Psoas muscle (tissue), 8 donors: ENCODE data around the gene PTPRCAP. TPM values are rescaled to one million over a fixed set of nuclear protein-coding genes. Genes with fewer than 3 reads are reported as not detected.

Experiments
- ATAC-seq, 4 donors: fragments of 200-7000 bp; cut with Tn5 transposase; one replicate each; pipeline ENCODE4 v1.9.1; 2020; ENCODE audit warnings: moderate library complexity in 3 of 4, mild to moderate bottlenecking in 2 of 4
- DNase-seq, 2 donors: peaks; one replicate each; pipeline ENCODE4 v3.0.0-alpha.2; 2020
- H3K27ac ChIP-seq: fragments of 200-600 bp; one replicate; pipeline ENCODE4 v1.8.0; 2022
- H3K27me3 ChIP-seq, 3 donors: fragments of 200-600 bp in 1 of 3; one replicate each; pipeline versions ENCODE4 v1.6.1 to v1.8.0; 2013 to 2022; ENCODE audit warnings: low read length in 2 of 3, mild to moderate bottlenecking in 2 of 3, moderate library complexity in 1 of 3; ENCODE audit not compliant: insufficient read depth in 3 of 3
- H3K36me3 ChIP-seq, 2 donors: fragments of 200-600 bp in 1 of 2; one replicate each; pipeline versions ENCODE4 v1.6.1 to v1.8.0; 2013 to 2022; ENCODE audit warnings: low read depth in 1 of 2, mild to moderate bottlenecking in 1 of 2, moderate library complexity in 1 of 2; ENCODE audit not compliant: insufficient read depth in 1 of 2
- H3K4me1 ChIP-seq: fragments of 200-600 bp; one replicate; pipeline ENCODE4 v1.8.0; 2022
- H3K4me3 ChIP-seq: fragments of 200-600 bp; one replicate; pipeline ENCODE4 v1.8.0; 2022; ENCODE audit warnings: mild to moderate bottlenecking
- H3K9me3 ChIP-seq: fragments of 200-600 bp; one replicate; pipeline ENCODE4 v1.8.0; 2022
- WGBS, 3 donors: extraction: QIAGEN DNeasy Blood & Tissue Kit; methylation state at CpG; one replicate each; pipeline versions ENCODE4 v1.1.6 to v1.1.7; 2013; 5-methylcytosine and 5-hydroxymethylcytosine counted together
- intact Hi-C, 2 donors: fragments of 100-400 bp; cut with DNase I; formaldehyde crosslinking; loops; one replicate each; pipeline versions ENCODE4 v1.11.0 to v1.14.2; 2022
- polyA plus RNA-seq, 3 donors: library from polyadenylated mRNA; stranded (reverse); fragments of 200-250 nt; gene quantifications; one replicate each; pipeline ENCODE4 v1.2.3, GENCODE V29; 2013
- total RNA-seq, 4 donors: library from RNA; stranded (reverse); fragmentation: NEBNext Ultra II Directional in 2 of 4; extraction: Animal tissue kit (Norgen Biotek cat#: 25700) in 2 of 4; gene quantifications; one replicate each; pipeline versions ENCODE4 v1.2.1 to v1.2.4, GENCODE V29; 2021 to 2023
- TF ChIP-seq, protein P1 (sequence below): fragments of 200-600 bp; IDR thresholded peaks from one replicate; pipeline ENCODE4 v1.8.0; 2022; ENCODE audit warnings: antibody characterized with exemption
- donor health status: healthy with polysubstance abuse.
- donor health status: DM: no; HTN: no; CAD: no; lungs with moderate emphysema.
- donor health status: Bipolar disorder and iron deficiency.
- donor health status: healthy.
- donor health status: DM: yes; HTN: yes; CAD: no.
- donor health status: DM: no; HTN: no; CAD: no.
- donor health status: DM: no; HTN: no; CAD: no.
- donor health status: DM: yes; HTN: yes; CAD: no.

PTPRCAP gene
- total and polyA plus RNA-seq, 7 donors: 0.25 to 1.4 (median 1.0) TPM

DNA sequence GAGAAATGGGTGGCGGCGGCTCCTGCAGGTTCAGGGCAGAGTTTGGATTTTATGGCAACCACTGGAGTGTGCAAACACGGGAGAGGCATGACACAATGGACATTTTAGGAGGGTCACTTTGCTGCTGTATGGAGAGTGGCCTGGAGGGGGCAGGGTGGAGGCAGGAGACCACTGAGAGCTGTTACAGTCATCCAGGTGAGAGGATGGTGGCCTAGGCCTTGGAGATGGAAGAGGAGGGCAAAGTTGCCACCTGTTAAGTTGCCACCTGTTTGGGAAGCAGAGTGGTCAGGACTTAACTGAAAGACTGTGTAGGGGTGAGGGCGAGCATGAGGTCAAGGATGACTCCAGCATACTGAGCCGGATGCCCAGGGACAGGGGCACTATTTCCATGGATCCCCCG, 48.0 kb downstream of the PTPRCAP start:
- WGBS, 3 donors: 62 to 72% (median 64%) methylated on average over 6 of the region's 6 CpGs
- no peak for DNase-seq
- H3K27ac ChIP-seq: no peak overlapping the region
- intact Hi-C loops: loop anchor here in 1 of 2 donors (10.0 kb wide), 1 partner anchor 125 kb away; the partner anchor contains the start of gene GRK2
- H3K27me3 ChIP-seq: no peaks in the 10 kb centered on the region
- H3K4me3 ChIP-seq: no peak overlapping the region
- H3K4me1 ChIP-seq: peaks cover 12% of the 10 kb centered on the region
- TF ChIP-seq, protein P1, sequence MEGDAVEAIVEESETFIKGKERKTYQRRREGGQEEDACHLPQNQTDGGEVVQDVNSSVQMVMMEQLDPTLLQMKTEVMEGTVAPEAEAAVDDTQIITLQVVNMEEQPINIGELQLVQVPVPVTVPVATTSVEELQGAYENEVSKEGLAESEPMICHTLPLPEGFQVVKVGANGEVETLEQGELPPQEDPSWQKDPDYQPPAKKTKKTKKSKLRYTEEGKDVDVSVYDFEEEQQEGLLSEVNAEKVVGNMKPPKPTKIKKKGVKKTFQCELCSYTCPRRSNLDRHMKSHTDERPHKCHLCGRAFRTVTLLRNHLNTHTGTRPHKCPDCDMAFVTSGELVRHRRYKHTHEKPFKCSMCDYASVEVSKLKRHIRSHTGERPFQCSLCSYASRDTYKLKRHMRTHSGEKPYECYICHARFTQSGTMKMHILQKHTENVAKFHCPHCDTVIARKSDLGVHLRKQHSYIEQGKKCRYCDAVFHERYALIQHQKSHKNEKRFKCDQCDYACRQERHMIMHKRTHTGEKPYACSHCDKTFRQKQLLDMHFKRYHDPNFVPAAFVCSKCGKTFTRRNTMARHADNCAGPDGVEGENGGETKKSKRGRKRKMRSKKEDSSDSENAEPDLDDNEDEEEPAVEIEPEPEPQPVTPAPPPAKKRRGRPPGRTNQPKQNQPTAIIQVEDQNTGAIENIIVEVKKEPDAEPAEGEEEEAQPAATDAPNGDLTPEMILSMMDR: peak; percentile 42
- peaks cover 0 to 6% of the 10 kb centered on the region in 2 donors for H3K36me3 ChIP-seq
- ATAC-seq: peak in 2 of 4 donors; percentile 30 to 41
- no peaks in the 10 kb centered on the region for H3K9me3 ChIP-seq

DNA sequence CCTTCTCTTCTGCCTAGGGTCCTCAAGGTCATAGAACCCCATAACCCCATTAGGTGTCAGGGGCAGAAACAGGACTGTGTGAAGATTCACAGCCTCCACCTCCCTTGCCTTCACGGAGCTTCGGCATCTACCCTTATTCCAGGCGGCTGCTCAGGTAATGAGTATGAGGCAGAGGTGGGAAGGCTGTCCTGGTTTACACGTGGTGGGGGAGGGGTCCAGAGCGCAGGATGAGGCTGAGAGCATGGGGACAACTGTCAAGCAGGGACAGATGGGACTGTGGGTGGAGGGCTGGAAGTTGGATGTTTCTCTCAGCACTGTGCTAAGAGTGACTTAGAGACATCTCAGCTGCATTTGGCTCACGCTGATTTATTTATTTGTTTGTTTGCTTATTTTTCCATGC, 50.0 kb downstream of the PTPRCAP start:
- TF ChIP-seq, protein P1: no peak
- intact Hi-C loops: loop anchor here in 1 of 2 donors (10.0 kb wide), 1 partner anchor 123 kb away; the partner anchor contains the start of gene GRK2

DNA sequence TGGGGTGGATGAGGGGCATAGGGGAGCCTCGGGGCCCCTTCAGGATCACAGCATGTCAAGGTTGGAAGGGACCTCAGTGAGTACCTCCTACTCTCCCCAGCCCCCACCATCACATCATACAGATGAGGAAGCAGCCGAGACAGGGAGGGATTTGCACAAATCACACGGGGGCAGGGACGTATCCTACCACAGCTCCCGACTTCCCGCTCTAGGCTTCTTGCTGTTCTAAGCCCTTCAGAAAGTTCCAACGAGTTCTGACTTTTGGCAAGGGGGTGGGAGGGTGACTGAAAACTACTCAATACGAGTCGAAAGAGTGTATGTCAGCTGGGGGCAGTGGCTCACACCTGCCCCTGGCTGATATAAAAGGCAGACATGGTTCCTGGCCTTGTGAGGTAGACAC, 50.4 kb downstream of the PTPRCAP start:
- H3K4me1 ChIP-seq: peaks cover 9% of the 10 kb centered on the region
- ATAC-seq (no peak), DNase-seq (no peak)
- no peaks in the 10 kb centered on the region for H3K36me3 ChIP-seq
- 18 to 21% (median 19%) methylated on average over 9 of the region's 9 CpGs for WGBS, 3 donors
- TF ChIP-seq, protein P1: no peak
- intact Hi-C loops: loop anchor here in 1 of 2 donors (10.0 kb wide), 1 partner anchor 122 kb away; the partner anchor contains the start of gene GRK2
- H3K4me3 ChIP-seq: no peak overlapping the region
- no peaks in the 10 kb centered on the region for H3K27me3 ChIP-seq
- no peaks in the 10 kb centered on the region for H3K9me3 ChIP-seq
- no peak overlapping the region for H3K27ac ChIP-seq

More for the DNA sequence above, 50.0 kb downstream of the PTPRCAP start:
- Histone ChIP-seq H3K4me3 (no peak overlapping the region), H3K36me3 (no peaks in the 10 kb centered on the region), H3K9me3 (no peaks in the 10 kb centered on the region), H3K27me3 (no peaks in the 10 kb centered on the region), H3K4me1 (peaks cover 11% of the 10 kb centered on the region), H3K27ac (no peak overlapping the region)
- DNase-seq (no peak), ATAC-seq (no peak)
- 45 to 49% (median 46%) methylated on average over 6 of the region's 6 CpGs for WGBS, 3 donors

Other genes starting within 250 kb of the PTPRCAP start
- gene GRK2, start 171.2 kb downstream of the PTPRCAP start, total RNA-seq: 10 to 100 TPM; 41.7 to 46.8 (median 46.1) TPM
- gene GRK2, start 171.2 kb downstream of the PTPRCAP start, polyA plus RNA-seq: 10 to 100 TPM; 37.3 to 56.8 (median 46.2) TPM
- 1 to 10 TPM; 4.1 to 8.6 (median 7.8) TPM for gene ANKRD13D, start 148.4 kb downstream of the PTPRCAP start, total RNA-seq
- gene ANKRD13D, start 148.4 kb downstream of the PTPRCAP start, polyA plus RNA-seq: 1 to 10 TPM; 4.6 to 7.0 (median 5.9) TPM
- gene SSH3, start 134.2 kb downstream of the PTPRCAP start, total RNA-seq: 10 to 100 TPM in 1 of 4 donors, 1 to 10 TPM in 3; 3.7 to 10.1 (median 6.9) TPM
- 1 to 10 TPM; 3.0 to 5.0 (median 4.2) TPM for gene SSH3, start 134.2 kb downstream of the PTPRCAP start, polyA plus RNA-seq
- gene POLD4, start 84.1 kb downstream of the PTPRCAP start, total RNA-seq: 10 to 100 TPM; 31.8 to 89.8 (median 56.1) TPM
- 10 to 100 TPM; 72.6 to 74.9 (median 73.3) TPM for gene POLD4, start 84.1 kb downstream of the PTPRCAP start, polyA plus RNA-seq
- gene CLCF1, start 64.1 kb downstream of the PTPRCAP start, total RNA-seq: 1 to 10 TPM in 1 of 4 donors, under 1 TPM in 3; 0.44 to 1.5 (median 0.82) TPM
- gene CLCF1, start 64.1 kb downstream of the PTPRCAP start, polyA plus RNA-seq: 1 to 10 TPM in 1 of 3 donors, under 1 TPM in 2; 0.47 to 6.5 (median 0.62) TPM
- 1 to 10 TPM; 1.8 to 6.7 (median 5.8) TPM for gene RAD9A, start 45.7 kb downstream of the PTPRCAP start, total RNA-seq
- gene RAD9A, start 45.7 kb downstream of the PTPRCAP start, polyA plus RNA-seq: 10 to 100 TPM in 2 of 3 donors, 1 to 10 TPM in 1; 7.1 to 12.3 (median 10.1) TPM
- gene PPP1CA, start 35.8 kb downstream of the PTPRCAP start, total RNA-seq: 100 to 1,000 TPM in 1 of 4 donors, 10 to 100 TPM in 3; 72.6 to 113 (median 86.6) TPM
- gene PPP1CA, start 35.8 kb downstream of the PTPRCAP start, polyA plus RNA-seq: 100 to 1,000 TPM; 108 to 191 (median 147) TPM
- gene TBC1D10C, start 33.6 kb downstream of the PTPRCAP start, total RNA-seq: 1 to 10 TPM in 3 of 4 donors, under 1 TPM in 1; 0.65 to 1.6 (median 1.2) TPM
- under 1 TPM; 0.25 to 0.52 (median 0.34) TPM for gene TBC1D10C, start 33.6 kb downstream of the PTPRCAP start, polyA plus RNA-seq
- gene CARNS1, start 22.0 kb downstream of the PTPRCAP start, total RNA-seq: 10 to 100 TPM in 2 of 4 donors, 1 to 10 TPM in 2; 7.0 to 27.5 (median 10.0) TPM
- gene CARNS1, start 22.0 kb downstream of the PTPRCAP start, polyA plus RNA-seq: 1 to 10 TPM; 2.1 to 5.9 (median 4.2) TPM
- 10 to 100 TPM; 23.1 to 34.3 (median 26.8) TPM for gene RPS6KB2, start 9.2 kb downstream of the PTPRCAP start, total RNA-seq
- 10 to 100 TPM; 25.6 to 64.6 (median 33.1) TPM for gene RPS6KB2, start 9.2 kb downstream of the PTPRCAP start, polyA plus RNA-seq
- gene CORO1B, start 5.8 kb upstream of the PTPRCAP start, total RNA-seq: 10 to 100 TPM in 3 of 4 donors, 1 to 10 TPM in 1; 8.7 to 13.1 (median 11.5) TPM
- 10 to 100 TPM; 10.6 to 18.1 (median 16.7) TPM for gene CORO1B, start 5.8 kb upstream of the PTPRCAP start, polyA plus RNA-seq
- under 1 TPM in 1 of 4 donors, not detected in 3; 0.19 TPM for gene GPR152, start 15.0 kb upstream of the PTPRCAP start, total RNA-seq
- not detected for gene GPR152, start 15.0 kb upstream of the PTPRCAP start, polyA plus RNA-seq
- gene CABP4, start 17.7 kb upstream of the PTPRCAP start, total RNA-seq: 1 to 10 TPM in 3 of 4 donors, under 1 TPM in 1; 0.93 to 1.9 (median 1.5) TPM
- gene CABP4, start 17.7 kb upstream of the PTPRCAP start, polyA plus RNA-seq: under 1 TPM; 0.35 to 0.89 (median 0.61) TPM
- gene TMEM134, start 31.6 kb upstream of the PTPRCAP start, total RNA-seq: 10 to 100 TPM; 57.1 to 83.2 (median 66.2) TPM
- 100 to 1,000 TPM in 1 of 3 donors, 10 to 100 TPM in 2; 81.7 to 121 (median 87.8) TPM for gene TMEM134, start 31.6 kb upstream of the PTPRCAP start, polyA plus RNA-seq
- 10 to 100 TPM; 25.3 to 42.7 (median 29.9) TPM for gene AIP, start 45.3 kb upstream of the PTPRCAP start, total RNA-seq
- 10 to 100 TPM; 57.4 to 71.5 (median 57.7) TPM for gene AIP, start 45.3 kb upstream of the PTPRCAP start, polyA plus RNA-seq
- gene PITPNM1, start 67.7 kb upstream of the PTPRCAP start, total RNA-seq: 10 to 100 TPM in 2 of 4 donors, 1 to 10 TPM in 2; 6.7 to 16.1 (median 9.6) TPM
- 10 to 100 TPM in 1 of 3 donors, 1 to 10 TPM in 2; 2.3 to 11.3 (median 5.1) TPM for gene PITPNM1, start 67.7 kb upstream of the PTPRCAP start, polyA plus RNA-seq
- gene CDK2AP2, start 70.5 kb upstream of the PTPRCAP start, total RNA-seq: 10 to 100 TPM; 16.3 to 18.5 (median 18.1) TPM
- 10 to 100 TPM; 31.9 to 72.3 (median 48.0) TPM for gene CDK2AP2, start 70.5 kb upstream of the PTPRCAP start, polyA plus RNA-seq
- not detected for gene CABP2, start 85.8 kb upstream of the PTPRCAP start, total RNA-seq
- not detected for gene CABP2, start 85.8 kb upstream of the PTPRCAP start, polyA plus RNA-seq
- gene GSTP1, start 146.1 kb upstream of the PTPRCAP start, total RNA-seq: 100 to 1,000 TPM; 224 to 364 (median 274) TPM
- 100 to 1,000 TPM; 279 to 410 (median 383) TPM for gene GSTP1, start 146.1 kb upstream of the PTPRCAP start, polyA plus RNA-seq
- 100 to 1,000 TPM; 250 to 413 (median 364) TPM for gene NDUFV1, start 169.3 kb upstream of the PTPRCAP start, total RNA-seq
- 100 to 1,000 TPM; 248 to 340 (median 287) TPM for gene NDUFV1, start 169.3 kb upstream of the PTPRCAP start, polyA plus RNA-seq
- gene NUDT8, start 192.3 kb upstream of the PTPRCAP start, total RNA-seq: 10 to 100 TPM; 19.0 to 37.0 (median 31.8) TPM
- gene NUDT8, start 192.3 kb upstream of the PTPRCAP start, polyA plus RNA-seq: 10 to 100 TPM; 28.5 to 52.2 (median 48.9) TPM
- not detected for gene TBX10, start 202.1 kb upstream of the PTPRCAP start, total RNA-seq
- gene TBX10, start 202.1 kb upstream of the PTPRCAP start, polyA plus RNA-seq: under 1 TPM in 1 of 3 donors, not detected in 2; 0.01 TPM
- gene ACY3, start 213.0 kb upstream of the PTPRCAP start, total RNA-seq: not detected
- under 1 TPM in 1 of 3 donors, not detected in 2; 0.04 TPM for gene ACY3, start 213.0 kb upstream of the PTPRCAP start, polyA plus RNA-seq
- gene ALDH3B2, start 236.9 kb upstream of the PTPRCAP start, total RNA-seq: not detected
- not detected for gene ALDH3B2, start 236.9 kb upstream of the PTPRCAP start, polyA plus RNA-seq